IMR-90 (cell line): ENCODE results near the gene SNX2.

Source experiments
- CEBPB ChIP-seq: IDR thresholded peaks from 2 replicates; pipeline ENCODE4 v1.6.1; 2012; ENCODE audit warnings: low read depth, low read length, improper control_type of control experiment
- FOS ChIP-seq: fragments of 150-350 bp; IDR thresholded peaks from 2 replicates; pipeline ENCODE4 v1.6.1; 2016; ENCODE audit warnings: low read depth, low read length
- MAFK ChIP-seq: IDR thresholded peaks from 2 replicates; pipeline ENCODE4 v1.6.1; 2012; ENCODE audit warnings: low read depth, low read length, improper control_type of control experiment
- MAZ ChIP-seq: IDR thresholded peaks from 2 replicates; pipeline ENCODE4 v1.6.1; 2012; ENCODE audit warnings: low read depth, mild to moderate bottlenecking, low read length, improper control_type of control experiment, moderate library complexity, borderline replicate concordance
- MXI1 ChIP-seq: IDR thresholded peaks from 2 replicates; pipeline ENCODE4 v1.6.1; 2012; ENCODE audit warnings: low read depth, mild to moderate bottlenecking, low read length, moderate library complexity, borderline replicate concordance
- NFE2L2 ChIP-seq: fragments of 150-350 bp; IDR thresholded peaks from 2 replicates; pipeline ENCODE4 v1.6.1; 2016; ENCODE audit warnings: low read depth, mild to moderate bottlenecking, low read length
- POLR2A ChIP-seq: IDR thresholded peaks from 2 replicates; pipeline ENCODE4 v1.6.1; 2012; ENCODE audit warnings: mild to moderate bottlenecking, low read depth, low read length
- RAD21 ChIP-seq: IDR thresholded peaks from 2 replicates; pipeline ENCODE4 v1.6.1; 2012; ENCODE audit warnings: low read length, improper control_type of control experiment
- RCOR1 ChIP-seq: IDR thresholded peaks from 2 replicates; pipeline ENCODE4 v1.6.1; 2012; ENCODE audit warnings: mild to moderate bottlenecking, low read length, improper control_type of control experiment; ENCODE audit not compliant: insufficient replicate concordance
- RFX5 ChIP-seq: IDR thresholded peaks from 2 replicates; pipeline ENCODE4 v1.8.0; 2012; ENCODE audit warnings: low read depth, mild to moderate bottlenecking, low read length, moderate library complexity
- TF ChIP-seq, protein P1 (sequence below): conservative IDR thresholded peaks from 2 replicates; pipeline ENCODE4 v1.5.1; 2012; ENCODE audit warnings: mild to moderate bottlenecking, low read depth, low read length, improper control_type of control experiment
- TF ChIP-seq, protein P2 (sequence below): fragments of 150-350 bp; IDR thresholded peaks from 2 replicates; pipeline ENCODE4 v1.6.1; 2017; ENCODE audit warnings: mild to moderate bottlenecking, antibody characterized with exemption, low read length, low read depth
- TF ChIP-seq, protein P3 (sequence below): fragments of 150-350 bp; IDR thresholded peaks from 2 replicates; pipeline ENCODE4 v1.6.1; 2016; ENCODE audit warnings: low read depth, mild to moderate bottlenecking, low read length, moderate library complexity, borderline replicate concordance

DNA sequence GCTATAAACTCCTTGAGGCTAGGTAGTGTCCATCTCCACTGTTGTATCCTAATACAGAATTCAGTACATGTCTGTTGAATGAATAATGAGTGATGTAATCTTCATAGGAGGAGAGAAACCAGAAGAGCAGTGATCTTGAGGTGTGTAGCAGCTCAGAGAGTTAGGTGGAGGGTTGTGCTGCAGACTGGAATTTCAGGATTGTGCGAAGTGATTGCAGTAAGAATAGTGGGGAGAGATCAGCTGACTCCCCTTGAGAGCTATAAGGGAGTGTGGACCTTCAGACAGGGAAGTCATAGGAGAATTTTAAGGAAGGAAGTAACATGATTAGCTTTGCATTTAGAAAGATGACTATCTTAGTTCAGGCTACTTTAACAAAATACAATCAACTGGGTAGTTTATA, 74.9 kb downstream of the SNX2 start:
- TF ChIP-seq, protein P1, sequence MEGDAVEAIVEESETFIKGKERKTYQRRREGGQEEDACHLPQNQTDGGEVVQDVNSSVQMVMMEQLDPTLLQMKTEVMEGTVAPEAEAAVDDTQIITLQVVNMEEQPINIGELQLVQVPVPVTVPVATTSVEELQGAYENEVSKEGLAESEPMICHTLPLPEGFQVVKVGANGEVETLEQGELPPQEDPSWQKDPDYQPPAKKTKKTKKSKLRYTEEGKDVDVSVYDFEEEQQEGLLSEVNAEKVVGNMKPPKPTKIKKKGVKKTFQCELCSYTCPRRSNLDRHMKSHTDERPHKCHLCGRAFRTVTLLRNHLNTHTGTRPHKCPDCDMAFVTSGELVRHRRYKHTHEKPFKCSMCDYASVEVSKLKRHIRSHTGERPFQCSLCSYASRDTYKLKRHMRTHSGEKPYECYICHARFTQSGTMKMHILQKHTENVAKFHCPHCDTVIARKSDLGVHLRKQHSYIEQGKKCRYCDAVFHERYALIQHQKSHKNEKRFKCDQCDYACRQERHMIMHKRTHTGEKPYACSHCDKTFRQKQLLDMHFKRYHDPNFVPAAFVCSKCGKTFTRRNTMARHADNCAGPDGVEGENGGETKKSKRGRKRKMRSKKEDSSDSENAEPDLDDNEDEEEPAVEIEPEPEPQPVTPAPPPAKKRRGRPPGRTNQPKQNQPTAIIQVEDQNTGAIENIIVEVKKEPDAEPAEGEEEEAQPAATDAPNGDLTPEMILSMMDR, result no peak
- TF ChIP-seq FOS, result no peak
- no peak for TF ChIP-seq POLR2A
- TF ChIP-seq MXI1, result no peak
- no peak for TF ChIP-seq NFE2L2
- TF ChIP-seq RFX5, result no peak
- TF ChIP-seq, protein P2, sequence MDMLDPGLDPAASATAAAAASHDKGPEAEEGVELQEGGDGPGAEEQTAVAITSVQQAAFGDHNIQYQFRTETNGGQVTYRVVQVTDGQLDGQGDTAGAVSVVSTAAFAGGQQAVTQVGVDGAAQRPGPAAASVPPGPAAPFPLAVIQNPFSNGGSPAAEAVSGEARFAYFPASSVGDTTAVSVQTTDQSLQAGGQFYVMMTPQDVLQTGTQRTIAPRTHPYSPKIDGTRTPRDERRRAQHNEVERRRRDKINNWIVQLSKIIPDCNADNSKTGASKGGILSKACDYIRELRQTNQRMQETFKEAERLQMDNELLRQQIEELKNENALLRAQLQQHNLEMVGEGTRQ, result no peak
- TF ChIP-seq RAD21, result no peak
- TF ChIP-seq MAFK, result no peak
- TF ChIP-seq CEBPB, result no peak
- TF ChIP-seq MAZ, result no peak
- TF ChIP-seq RCOR1, result no peak
- TF ChIP-seq, protein P3, sequence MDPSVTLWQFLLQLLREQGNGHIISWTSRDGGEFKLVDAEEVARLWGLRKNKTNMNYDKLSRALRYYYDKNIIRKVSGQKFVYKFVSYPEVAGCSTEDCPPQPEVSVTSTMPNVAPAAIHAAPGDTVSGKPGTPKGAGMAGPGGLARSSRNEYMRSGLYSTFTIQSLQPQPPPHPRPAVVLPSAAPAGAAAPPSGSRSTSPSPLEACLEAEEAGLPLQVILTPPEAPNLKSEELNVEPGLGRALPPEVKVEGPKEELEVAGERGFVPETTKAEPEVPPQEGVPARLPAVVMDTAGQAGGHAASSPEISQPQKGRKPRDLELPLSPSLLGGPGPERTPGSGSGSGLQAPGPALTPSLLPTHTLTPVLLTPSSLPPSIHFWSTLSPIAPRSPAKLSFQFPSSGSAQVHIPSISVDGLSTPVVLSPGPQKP, result no peak
